Measurements from ENCODE around the gene NTM.

Gene NTM

DNA sequence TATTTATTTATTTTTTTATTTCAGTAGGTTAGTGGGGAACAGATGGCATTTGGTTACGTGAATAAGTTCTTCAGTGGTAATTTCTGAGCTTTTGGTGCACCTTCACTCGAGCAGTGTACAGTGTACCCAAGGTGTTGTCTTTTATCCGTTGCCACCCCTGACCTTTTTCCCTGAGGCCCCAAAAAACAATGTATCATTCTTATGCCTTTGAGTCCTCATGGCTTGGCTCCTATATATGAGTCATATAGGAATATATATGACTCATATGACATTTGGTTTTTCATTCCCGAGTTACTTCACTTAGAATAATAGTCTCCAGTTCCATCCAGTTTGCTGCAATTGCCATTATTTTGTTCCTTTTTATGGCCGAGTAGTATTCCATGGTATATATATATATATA lies 763.9 kb downstream of the NTM start:
- Histone ChIP-seq H3K9ac (ENCODE audit: low read length) (no peak overlapping the region), H2AK5ac (ENCODE audit: low read length) (no peak overlapping the region), H2BK5ac (ENCODE audit: low read length) (no peak overlapping the region), H3K4me3 (ENCODE audit: low read length) (no peak overlapping the region), H2BK120ac (ENCODE audit: low read depth, low read length) (no peak overlapping the region), H2BK15ac (replicated peaks; ENCODE audit: low read depth) (no peak overlapping the region), H3K79me1 (ENCODE audit: low read length) (no peaks in the 10 kb centered on the region), H4K8ac (ENCODE audit: low read depth, low read length) (no peak overlapping the region), H3K18ac (ENCODE audit: low read length) (no peak overlapping the region), H3K36me3 (ENCODE audit: control insufficient read depth, insufficient read depth, low read length) (no peaks in the 10 kb centered on the region), H3K4me2 (ENCODE audit: low read length) (no peak overlapping the region), H3K4me1 (ENCODE audit: control insufficient read depth, low read depth, low read length) (no peaks in the 10 kb centered on the region), H3K27ac (ENCODE audit: low read depth, low read length) (no peak overlapping the region), H3K79me2 (ENCODE audit: control insufficient read depth, insufficient read depth, low read length) (no peaks in the 10 kb centered on the region), H3K4ac (ENCODE audit: low read depth, low read length) (no peak overlapping the region), H3K27me3 (ENCODE audit: insufficient read depth, low read length, poor library complexity) (no peaks in the 10 kb centered on the region), H4K5ac (ENCODE audit: low read length) (no peak overlapping the region), H3K56ac (ENCODE audit: low read length) (no peak overlapping the region), H3K23ac (ENCODE audit: low read length) (no peak overlapping the region)
- no peak for DNase-seq
- WGBS (ENCODE audit: extremely low coverage, insufficient coverage, low lambda C conversion rate): no CpG with 5 or more reads among the region's 5 CpGs

DNA sequence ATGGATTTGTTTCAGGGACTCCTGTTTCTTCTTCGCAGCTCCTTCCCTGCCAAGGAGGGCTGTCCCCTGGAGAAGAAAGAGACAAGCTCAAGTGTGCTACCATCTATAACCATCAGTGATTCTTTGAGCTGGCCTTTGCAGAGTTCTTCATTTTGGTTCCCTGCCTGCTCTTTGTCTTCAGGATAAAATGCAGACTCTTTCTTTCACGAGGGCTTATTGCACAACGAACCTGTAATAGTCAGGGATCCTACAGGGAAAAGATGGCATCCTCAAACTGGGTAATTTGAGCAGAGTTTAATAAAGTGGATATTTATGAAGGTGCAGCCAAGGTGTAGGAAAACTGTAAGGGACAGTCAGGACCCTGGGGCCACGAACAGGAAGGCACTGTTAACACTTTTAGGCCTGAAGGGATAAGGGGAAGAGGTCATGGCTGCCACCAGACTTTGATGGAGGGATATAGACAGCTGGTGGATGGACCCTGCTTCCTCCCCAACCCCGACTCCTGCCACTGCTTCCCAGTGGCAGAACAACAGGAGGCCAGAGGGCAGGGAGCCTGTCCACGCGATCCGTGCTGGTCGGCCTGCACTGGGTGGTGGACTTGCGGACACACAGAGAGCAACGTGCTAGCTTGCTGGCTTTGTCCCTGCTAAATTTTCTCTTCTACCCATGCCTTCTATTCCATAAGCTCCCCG lies 767.0 kb downstream of the NTM start:
- H2BK5ac ChIP-seq (ENCODE audit: low read length): no peak overlapping the region
- no peak for DNase-seq

GRCh38 chr11:132137981-132138313 lies 767.5 kb downstream of the NTM start:
- no peak overlapping the region for H3K4ac ChIP-seq (ENCODE audit: low read depth, low read length)
- no peak overlapping the region for H4K8ac ChIP-seq (ENCODE audit: low read depth, low read length)
- no peak overlapping the region for H3K27ac ChIP-seq (ENCODE audit: low read depth, low read length)
- no peak overlapping the region for H3K9ac ChIP-seq (ENCODE audit: low read length)
- H3K79me1 ChIP-seq (ENCODE audit: low read length): no peaks in the 10 kb centered on the region
- no peaks in the 10 kb centered on the region for H3K27me3 ChIP-seq (ENCODE audit: insufficient read depth, low read length, poor library complexity)
- H3K18ac ChIP-seq (ENCODE audit: low read length): no peak overlapping the region
- no peak overlapping the region for H4K5ac ChIP-seq (ENCODE audit: low read length)
- no peak overlapping the region for H2BK15ac ChIP-seq (replicated peaks; ENCODE audit: low read depth)
- no peak for DNase-seq
- H3K23ac ChIP-seq (ENCODE audit: low read length): no peak overlapping the region
- H2BK120ac ChIP-seq (ENCODE audit: low read depth, low read length): no peak overlapping the region
- H3K56ac ChIP-seq (ENCODE audit: low read length): no peak overlapping the region
- no peak overlapping the region for H3K4me2 ChIP-seq (ENCODE audit: low read length)
- no peaks in the 10 kb centered on the region for H3K4me1 ChIP-seq (ENCODE audit: control insufficient read depth, low read depth, low read length)
- WGBS (ENCODE audit: extremely low coverage, insufficient coverage, low lambda C conversion rate): no CpG with 5 or more reads among the region's 3 CpGs
- no peaks in the 10 kb centered on the region for H3K36me3 ChIP-seq (ENCODE audit: control insufficient read depth, insufficient read depth, low read length)
- no peak overlapping the region for H2BK5ac ChIP-seq (ENCODE audit: low read length)
- H3K4me3 ChIP-seq (ENCODE audit: low read length): no peak overlapping the region
- no peak overlapping the region for H2AK5ac ChIP-seq (ENCODE audit: low read length)
- H3K79me2 ChIP-seq (ENCODE audit: control insufficient read depth, insufficient read depth, low read length): no peaks in the 10 kb centered on the region

More for the DNA sequence above, 767.0 kb downstream of the NTM start:
- Histone ChIP-seq H3K4me3 (ENCODE audit: low read length) (no peak overlapping the region), H3K27me3 (ENCODE audit: insufficient read depth, low read length, poor library complexity) (no peaks in the 10 kb centered on the region), H3K4ac (ENCODE audit: low read depth, low read length) (no peak overlapping the region), H2AK5ac (ENCODE audit: low read length) (no peak overlapping the region), H3K56ac (ENCODE audit: low read length) (no peak overlapping the region), H3K23ac (ENCODE audit: low read length) (no peak overlapping the region), H3K4me2 (ENCODE audit: low read length) (no peak overlapping the region), H3K18ac (ENCODE audit: low read length) (no peak overlapping the region), H3K36me3 (ENCODE audit: control insufficient read depth, insufficient read depth, low read length) (no peaks in the 10 kb centered on the region), H3K4me1 (ENCODE audit: control insufficient read depth, low read depth, low read length) (no peaks in the 10 kb centered on the region), H3K79me2 (ENCODE audit: control insufficient read depth, insufficient read depth, low read length) (no peaks in the 10 kb centered on the region), H4K5ac (ENCODE audit: low read length) (no peak overlapping the region), H4K8ac (ENCODE audit: low read depth, low read length) (no peak overlapping the region), H3K9ac (ENCODE audit: low read length) (no peak overlapping the region), H2BK15ac (replicated peaks; ENCODE audit: low read depth) (no peak overlapping the region), H3K79me1 (ENCODE audit: low read length) (no peaks in the 10 kb centered on the region), H2BK120ac (ENCODE audit: low read depth, low read length) (no peak overlapping the region), H3K27ac (ENCODE audit: low read depth, low read length) (no peak overlapping the region)
- no CpG with 5 or more reads among the region's 12 CpGs for WGBS (ENCODE audit: extremely low coverage, insufficient coverage, low lambda C conversion rate)

DNA sequence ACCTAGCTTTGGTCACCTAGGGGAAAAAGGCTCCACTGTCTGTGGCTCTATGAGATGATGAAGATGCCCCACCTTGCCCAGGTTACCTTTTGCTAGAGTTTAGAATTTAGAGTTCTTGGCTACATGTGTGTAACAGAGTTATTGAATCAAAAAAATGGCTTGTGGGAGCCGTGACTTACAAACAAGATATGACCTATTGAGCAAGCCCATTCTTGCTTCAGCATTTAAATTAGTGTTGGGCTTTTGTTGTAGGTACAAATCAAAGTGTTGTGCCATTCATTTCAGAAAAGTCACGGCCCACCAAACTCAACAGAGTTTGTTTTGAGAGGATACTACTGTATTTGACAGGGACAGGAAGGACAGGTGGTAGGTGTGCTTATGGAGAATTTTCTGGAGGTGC lies 768.8 kb downstream of the NTM start:
- Histone ChIP-seq H3K18ac (ENCODE audit: low read length) (no peak overlapping the region), H3K4ac (ENCODE audit: low read depth, low read length) (no peak overlapping the region), H4K5ac (ENCODE audit: low read length) (no peak overlapping the region), H3K27me3 (ENCODE audit: insufficient read depth, low read length, poor library complexity) (no peaks in the 10 kb centered on the region), H3K79me1 (ENCODE audit: low read length) (no peaks in the 10 kb centered on the region), H3K4me1 (ENCODE audit: control insufficient read depth, low read depth, low read length) (no peaks in the 10 kb centered on the region), H3K9ac (ENCODE audit: low read length) (no peak overlapping the region), H4K8ac (ENCODE audit: low read depth, low read length) (no peak overlapping the region), H2BK5ac (ENCODE audit: low read length) (no peak overlapping the region), H2BK120ac (ENCODE audit: low read depth, low read length) (no peak overlapping the region), H2AK5ac (ENCODE audit: low read length) (no peak overlapping the region), H2BK15ac (replicated peaks; ENCODE audit: low read depth) (no peak overlapping the region), H3K79me2 (ENCODE audit: control insufficient read depth, insufficient read depth, low read length) (no peaks in the 10 kb centered on the region), H3K56ac (ENCODE audit: low read length) (no peak overlapping the region), H3K36me3 (ENCODE audit: control insufficient read depth, insufficient read depth, low read length) (no peaks in the 10 kb centered on the region), H3K27ac (ENCODE audit: low read depth, low read length) (no peak overlapping the region), H3K23ac (ENCODE audit: low read length) (no peak overlapping the region), H3K4me3 (ENCODE audit: low read length) (no peak overlapping the region), H3K4me2 (ENCODE audit: low read length) (no peak overlapping the region)
- no CpG with 5 or more reads among the region's 2 CpGs for WGBS (ENCODE audit: extremely low coverage, insufficient coverage, low lambda C conversion rate)
- no peak for DNase-seq

- H4K8ac ChIP-seq (ENCODE audit: low read depth, low read length): no peak overlapping the region
- no peak overlapping the region for H3K23ac ChIP-seq (ENCODE audit: low read length)
- no peak overlapping the region for H2AK5ac ChIP-seq (ENCODE audit: low read length)
- H2BK120ac ChIP-seq (ENCODE audit: low read depth, low read length): no peak overlapping the region
- no peak overlapping the region for H3K4me3 ChIP-seq (ENCODE audit: low read length)
- no peak overlapping the region for H4K5ac ChIP-seq (ENCODE audit: low read length)
- no peak overlapping the region for H2BK5ac ChIP-seq (ENCODE audit: low read length)
- H3K27ac ChIP-seq (ENCODE audit: low read depth, low read length): no peak overlapping the region
- no peaks in the 10 kb centered on the region for H3K79me1 ChIP-seq (ENCODE audit: low read length)
- H2BK15ac ChIP-seq (replicated peaks; ENCODE audit: low read depth): no peak overlapping the region
- H3K4me2 ChIP-seq (ENCODE audit: low read length): no peak overlapping the region
- H3K79me2 ChIP-seq (ENCODE audit: control insufficient read depth, insufficient read depth, low read length): no peaks in the 10 kb centered on the region
- no peak overlapping the region for H3K4ac ChIP-seq (ENCODE audit: low read depth, low read length)
- no peak overlapping the region for H3K18ac ChIP-seq (ENCODE audit: low read length)
- WGBS (ENCODE audit: extremely low coverage, insufficient coverage, low lambda C conversion rate): no CpG with 5 or more reads among the region's 3 CpGs
- H3K27me3 ChIP-seq (ENCODE audit: insufficient read depth, low read length, poor library complexity): no peaks in the 10 kb centered on the region
- H3K36me3 ChIP-seq (ENCODE audit: control insufficient read depth, insufficient read depth, low read length): no peaks in the 10 kb centered on the region
- peak; percentile 48 for DNase-seq
- no peak overlapping the region for H3K56ac ChIP-seq (ENCODE audit: low read length)
- H3K9ac ChIP-seq (ENCODE audit: low read length): no peak overlapping the region
- no peaks in the 10 kb centered on the region for H3K4me1 ChIP-seq (ENCODE audit: control insufficient read depth, low read depth, low read length)
Observed at GRCh38 chr11:132140056-132140455, 769.6 kb downstream of the NTM start.

GRCh38 chr11:132142121-132142520 lies 771.7 kb downstream of the NTM start:
- no CpG with 5 or more reads among the region's 9 CpGs for WGBS (ENCODE audit: extremely low coverage, insufficient coverage, low lambda C conversion rate)
- no peak overlapping the region for H2BK5ac ChIP-seq (ENCODE audit: low read length)

More at GRCh38 chr11:132142121-132142520, 771.7 kb downstream of the NTM start:
- Histone ChIP-seq H3K56ac (ENCODE audit: low read length) (no peak overlapping the region), H3K79me2 (ENCODE audit: control insufficient read depth, insufficient read depth, low read length) (no peaks in the 10 kb centered on the region), H3K23ac (ENCODE audit: low read length) (no peak overlapping the region), H3K4me3 (ENCODE audit: low read length) (no peak overlapping the region), H2BK120ac (ENCODE audit: low read depth, low read length) (no peak overlapping the region), H3K27ac (ENCODE audit: low read depth, low read length) (no peak overlapping the region), H3K27me3 (ENCODE audit: insufficient read depth, low read length, poor library complexity) (no peaks in the 10 kb centered on the region), H3K4me2 (ENCODE audit: low read length) (no peak overlapping the region), H3K9ac (ENCODE audit: low read length) (no peak overlapping the region), H3K79me1 (ENCODE audit: low read length) (no peaks in the 10 kb centered on the region), H3K4me1 (ENCODE audit: control insufficient read depth, low read depth, low read length) (no peaks in the 10 kb centered on the region), H3K18ac (ENCODE audit: low read length) (no peak overlapping the region), H3K36me3 (ENCODE audit: control insufficient read depth, insufficient read depth, low read length) (no peaks in the 10 kb centered on the region), H2BK15ac (replicated peaks; ENCODE audit: low read depth) (no peak overlapping the region), H4K5ac (ENCODE audit: low read length) (no peak overlapping the region), H2AK5ac (ENCODE audit: low read length) (no peak overlapping the region), H3K4ac (ENCODE audit: low read depth, low read length) (no peak overlapping the region), H4K8ac (ENCODE audit: low read depth, low read length) (no peak overlapping the region)
- DNase-seq: no peak

All from mesendoderm (in vitro differentiated cells).